ENCODE data around the gene MAGI1. TPM values are rescaled to one million over a fixed set of nuclear protein-coding genes. Genes with fewer than 3 reads are reported as not detected.
A peak's percentile ranks its signal among the peaks of the same experiment; 100 is the strongest.
"Not testable (repeated sequence)": the region's sequence is repeated elsewhere in the genome, so short reads cannot be mapped to it uniquely, and the experiment has no call there.

MAGI1 gene
- total RNA-seq, 1 donor from 2014 or later = 30.5 TPM

DNA sequence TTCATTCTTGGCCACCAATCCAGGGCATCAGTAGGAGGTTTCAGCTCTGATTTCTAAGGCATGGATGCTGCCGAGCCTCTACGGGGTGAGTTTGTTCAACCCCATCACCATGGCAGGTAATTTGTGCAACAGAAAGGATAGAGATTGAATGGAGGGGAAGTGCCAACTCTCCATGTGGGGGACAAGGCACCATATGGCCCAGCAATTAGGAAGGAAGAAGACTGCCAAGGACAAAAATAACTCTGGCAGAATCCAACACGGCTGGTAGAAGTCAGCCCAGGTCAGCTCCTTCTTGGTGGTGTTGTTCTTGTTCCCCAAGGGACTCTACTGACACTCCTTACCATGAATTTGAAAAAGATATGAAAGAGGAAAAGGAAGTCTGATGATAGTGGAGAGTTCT is 503.9 kb downstream of the MAGI1 start:
- DNase-seq (ENCODE audit: low read depth) = no peak

DNA sequence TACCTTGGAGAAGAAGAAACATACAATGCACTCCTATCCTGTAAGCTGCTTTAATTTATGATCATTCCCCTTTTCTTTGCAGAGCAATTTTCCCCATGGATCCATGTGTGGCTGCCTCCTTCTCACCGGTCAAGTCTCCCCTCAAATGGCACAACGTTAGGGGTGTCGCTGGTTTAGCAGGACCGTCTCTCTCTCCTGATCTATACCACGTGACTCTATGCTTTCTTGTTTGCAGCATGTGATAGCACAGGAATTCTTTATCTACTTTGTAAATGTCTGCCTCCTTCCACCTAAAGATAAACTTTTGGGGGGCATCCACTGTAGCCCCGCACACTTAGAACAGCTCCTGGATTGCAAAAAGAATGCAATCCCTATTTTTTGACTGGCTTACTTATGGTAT is 506.0 kb downstream of the MAGI1 start:
- DNase-seq (ENCODE audit: low read depth) = no peak

DNA sequence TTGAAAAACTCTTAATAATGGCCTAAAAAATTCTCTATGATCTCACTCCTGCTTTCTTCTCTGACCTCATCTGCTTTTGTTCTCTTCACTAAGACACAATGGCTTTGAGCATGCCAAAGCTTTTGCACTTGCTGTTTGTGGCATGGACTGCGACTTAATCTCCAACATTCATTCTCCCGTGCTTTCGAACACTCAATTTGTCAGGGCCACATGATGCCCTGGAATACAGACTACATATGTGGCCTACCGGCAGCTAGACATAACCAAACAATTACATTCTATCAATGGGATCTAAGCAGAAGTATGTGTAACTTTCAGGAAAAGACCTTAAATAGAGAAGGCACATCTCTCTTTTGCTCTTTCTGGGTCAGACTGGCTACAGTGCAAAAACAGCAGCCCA is 506.5 kb downstream of the MAGI1 start:
- no peak for DNase-seq (ENCODE audit: low read depth)

DNA sequence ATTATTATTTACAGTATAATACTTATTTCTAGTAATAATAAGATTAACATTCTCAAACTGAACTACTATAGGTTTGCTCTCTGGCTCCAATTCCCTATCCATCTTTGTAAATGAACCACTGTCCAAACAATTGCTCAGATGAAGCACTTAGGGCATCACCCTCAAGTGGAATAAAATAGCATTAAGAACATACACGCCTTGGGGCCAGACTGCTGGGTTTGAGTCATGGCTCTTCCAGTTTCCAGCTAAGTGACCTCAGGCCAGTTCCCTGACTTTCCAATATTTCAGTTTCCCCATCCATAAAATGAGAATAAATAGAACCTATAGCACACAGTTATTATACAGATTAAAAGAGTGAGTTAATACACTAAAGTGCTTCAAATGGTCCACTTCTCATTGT is 507.2 kb downstream of the MAGI1 start:
- peak; percentile 19 for DNase-seq (ENCODE audit: low read depth)

DNA sequence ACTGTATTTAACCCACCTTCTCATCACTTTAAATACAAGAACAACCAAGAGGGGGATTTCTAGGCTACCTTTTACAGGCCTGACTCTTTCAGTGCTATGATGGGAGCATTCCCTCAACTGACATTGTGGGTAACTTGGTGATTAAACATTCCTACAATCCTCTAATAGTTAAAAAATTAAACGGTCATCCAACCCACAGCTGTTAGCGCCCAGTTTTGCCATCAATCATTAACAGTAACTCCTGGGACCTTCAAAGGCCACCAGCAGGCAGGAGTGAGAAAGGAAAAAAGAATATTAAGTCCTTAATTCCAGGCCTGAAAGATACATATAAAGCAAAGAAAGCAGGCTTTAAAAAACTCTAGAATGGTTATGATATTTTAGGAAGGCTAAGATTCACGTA is 512.1 kb downstream of the MAGI1 start:
- DNase-seq (ENCODE audit: low read depth) = peak; percentile 91

DNA sequence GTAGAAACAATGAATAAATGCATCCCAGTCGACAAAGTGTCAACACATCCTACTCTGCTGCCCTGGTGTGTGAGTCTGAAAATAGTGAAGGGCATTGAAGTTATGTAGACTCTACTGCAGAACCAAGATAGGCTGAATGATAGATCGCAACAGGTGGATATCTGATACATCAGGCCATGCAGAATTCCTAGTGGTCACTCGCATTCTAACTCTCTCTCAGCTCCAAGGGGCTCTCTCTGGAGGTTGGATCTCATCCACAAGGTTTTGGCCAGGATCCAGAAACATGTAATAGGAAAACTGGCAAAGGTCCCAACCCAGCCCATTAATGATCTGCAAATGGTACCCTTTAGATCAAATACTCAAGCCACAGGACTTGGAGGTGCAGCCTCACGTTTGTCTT is 514.1 kb downstream of the MAGI1 start:
- DNase-seq (ENCODE audit: low read depth) = peak; percentile 18

DNA sequence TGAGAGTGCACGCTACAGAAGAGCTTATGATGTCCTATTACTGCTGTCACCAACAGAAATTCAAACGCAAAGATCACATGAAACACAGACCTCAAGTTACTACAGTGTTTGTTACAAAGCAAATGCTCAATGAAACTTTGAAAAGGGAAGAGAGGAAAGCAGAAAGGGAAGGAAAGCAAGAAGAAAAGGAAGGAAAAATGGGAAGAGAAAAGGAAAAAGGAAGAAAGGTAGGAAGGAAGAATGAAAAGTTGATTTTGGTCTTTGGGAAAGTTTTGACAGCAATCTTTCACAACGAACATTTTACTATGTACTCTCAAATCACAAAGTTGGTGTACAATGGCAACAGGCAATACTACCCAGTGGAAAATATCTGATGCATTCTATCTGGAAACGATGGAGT is 514.8 kb downstream of the MAGI1 start:
- no peak for DNase-seq (ENCODE audit: low read depth)

DNA sequence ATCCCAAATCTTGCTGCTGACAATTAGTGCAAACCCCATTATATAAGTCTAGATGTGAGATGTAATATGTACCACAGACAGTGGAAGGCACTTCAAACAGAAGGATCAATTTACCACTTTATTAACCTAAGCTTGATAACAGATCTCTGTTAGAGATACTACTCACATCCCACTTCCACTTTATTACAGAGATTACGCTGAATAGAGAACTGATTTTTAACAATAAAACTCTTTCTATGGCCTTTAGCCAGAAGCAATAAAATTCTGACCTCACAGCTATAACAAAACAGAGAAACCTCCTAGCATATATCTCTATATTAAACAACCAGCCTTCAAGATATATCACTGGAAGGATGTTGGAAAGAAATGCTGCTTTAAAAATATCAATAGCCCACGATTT is 517.7 kb downstream of the MAGI1 start:
- no peak for DNase-seq (ENCODE audit: low read depth)

DNA sequence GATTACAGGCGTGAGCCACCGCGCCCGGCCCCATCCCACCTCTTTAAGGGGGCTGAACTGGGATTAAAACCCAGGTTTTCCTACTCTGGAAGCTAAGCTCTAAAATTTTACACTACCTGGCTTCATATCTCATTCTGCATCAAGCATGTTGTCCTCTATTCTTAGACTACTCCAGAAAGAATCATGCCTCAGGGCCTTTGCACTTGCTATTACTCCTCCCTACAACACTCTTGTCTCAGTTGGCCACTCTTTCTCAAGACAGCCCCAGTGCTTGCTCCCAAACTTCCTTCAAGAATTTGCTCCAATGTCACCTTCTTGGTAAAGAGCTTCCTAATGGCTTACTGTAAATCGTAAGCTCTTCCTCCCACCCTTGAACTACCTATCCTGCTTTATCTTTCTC is 521.7 kb downstream of the MAGI1 start:
- no peak for DNase-seq (ENCODE audit: low read depth)

DNA sequence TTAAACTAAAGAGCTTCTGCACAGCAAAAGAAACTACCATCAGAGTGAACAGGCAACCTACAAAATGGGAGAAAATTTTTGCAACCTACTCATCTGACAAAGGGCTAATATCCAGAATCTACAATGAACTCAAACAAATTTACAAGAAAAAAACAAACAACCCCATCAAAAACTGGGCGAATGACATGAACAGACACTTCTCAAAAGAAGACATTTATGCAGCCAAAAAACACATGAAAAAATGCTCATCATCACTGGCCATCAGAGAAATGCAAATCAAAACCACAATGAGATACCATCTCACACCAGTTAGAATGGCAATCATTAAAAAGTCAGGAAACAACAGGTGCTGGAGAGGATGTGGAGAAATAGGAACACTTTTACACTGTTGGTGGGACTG is 524.4 kb downstream of the MAGI1 start:
- not testable (repeated sequence) for DNase-seq (ENCODE audit: low read depth)

DNA sequence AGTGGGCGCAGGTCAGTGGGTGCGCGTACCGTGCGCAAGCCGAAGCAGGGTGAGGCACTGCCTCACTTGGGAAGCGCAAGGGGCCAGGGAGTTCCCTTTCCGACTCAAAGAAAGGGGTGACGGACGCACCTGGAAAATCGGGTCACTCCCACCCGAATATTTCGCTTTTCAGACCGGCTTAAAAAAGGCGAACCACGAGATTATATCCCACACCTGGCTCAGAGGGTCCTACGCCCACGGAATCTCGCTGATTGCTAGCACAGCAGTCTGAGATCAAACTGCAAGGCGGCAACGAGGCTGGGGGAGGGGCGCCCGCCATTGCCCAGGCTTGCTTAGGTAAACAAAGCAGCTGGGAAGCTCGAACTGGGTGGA is 529.3 kb downstream of the MAGI1 start:
- DNase-seq (ENCODE audit: low read depth) = not testable (repeated sequence)

DNA sequence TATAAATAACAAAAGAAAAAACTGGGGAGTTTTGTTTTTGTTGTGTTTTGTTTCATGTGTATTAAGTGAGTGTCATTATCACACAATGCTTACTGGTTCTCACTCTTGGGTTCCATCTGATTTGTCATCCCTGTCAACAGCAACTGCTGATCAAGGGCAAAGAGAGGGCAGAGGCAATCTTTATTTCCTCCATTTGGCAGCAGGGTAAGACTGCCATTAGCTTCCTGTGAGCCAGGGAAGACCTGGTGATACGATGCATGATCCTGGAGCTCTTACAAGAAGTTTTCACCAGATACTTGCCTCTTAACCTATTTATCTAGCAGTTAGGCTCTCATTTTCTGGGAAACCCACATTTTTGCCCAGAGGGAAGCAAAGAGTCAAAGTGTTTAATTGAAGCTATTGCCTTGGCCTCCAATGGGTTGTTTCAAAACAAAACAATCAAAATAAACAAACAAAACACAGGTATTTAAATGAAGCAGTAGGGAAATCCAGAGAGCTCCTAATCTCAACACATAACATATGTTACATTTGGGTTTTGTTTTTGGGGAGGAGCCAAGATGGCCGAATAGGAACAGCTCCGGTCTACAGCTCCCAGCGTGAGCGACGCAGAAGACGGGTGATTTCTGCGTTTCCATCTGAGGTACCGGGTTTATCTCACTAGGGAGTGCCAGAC is 529.8 kb downstream of the MAGI1 start:
- DNase-seq (ENCODE audit: low read depth) = no peak

DNA sequence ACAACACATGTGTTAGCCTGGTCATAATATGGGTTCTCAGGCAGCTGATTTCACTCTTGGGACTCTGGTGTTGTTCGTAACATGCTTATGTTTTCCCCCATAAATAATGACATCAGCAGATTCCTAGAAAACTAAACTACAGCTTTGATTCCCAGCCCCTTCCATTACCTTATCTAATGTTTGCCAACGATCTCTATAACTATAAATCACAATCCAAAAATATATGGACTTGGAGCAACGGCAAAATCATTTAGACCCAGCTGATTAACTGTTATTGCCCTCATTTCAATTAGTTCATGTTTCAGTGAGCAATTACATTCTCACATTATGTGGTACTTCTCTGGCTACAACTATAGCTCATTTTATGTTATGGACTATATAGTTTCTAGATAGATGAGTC is 531.3 kb downstream of the MAGI1 start:
- DNase-seq (ENCODE audit: low read depth) = no peak

DNA sequence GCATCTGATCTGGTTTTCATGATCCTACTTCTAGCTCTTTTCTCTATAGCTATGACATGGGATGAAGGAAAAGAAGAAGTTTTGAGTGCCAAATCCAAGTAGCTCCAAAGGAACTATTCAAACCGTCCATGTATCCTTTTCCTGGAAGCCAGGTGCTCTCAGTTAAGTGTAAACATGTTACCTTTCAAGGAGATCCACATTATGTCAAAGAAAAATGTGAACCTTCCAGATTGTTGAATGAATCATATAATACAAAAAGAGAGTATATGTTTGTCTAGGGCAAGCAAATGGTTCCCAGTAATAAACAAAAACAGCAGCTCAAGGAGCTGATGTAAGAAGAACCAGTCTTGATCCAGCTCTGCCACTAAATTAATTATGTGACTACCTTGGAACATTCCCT is 534.9 kb downstream of the MAGI1 start:
- no peak for DNase-seq (ENCODE audit: low read depth)

DNA sequence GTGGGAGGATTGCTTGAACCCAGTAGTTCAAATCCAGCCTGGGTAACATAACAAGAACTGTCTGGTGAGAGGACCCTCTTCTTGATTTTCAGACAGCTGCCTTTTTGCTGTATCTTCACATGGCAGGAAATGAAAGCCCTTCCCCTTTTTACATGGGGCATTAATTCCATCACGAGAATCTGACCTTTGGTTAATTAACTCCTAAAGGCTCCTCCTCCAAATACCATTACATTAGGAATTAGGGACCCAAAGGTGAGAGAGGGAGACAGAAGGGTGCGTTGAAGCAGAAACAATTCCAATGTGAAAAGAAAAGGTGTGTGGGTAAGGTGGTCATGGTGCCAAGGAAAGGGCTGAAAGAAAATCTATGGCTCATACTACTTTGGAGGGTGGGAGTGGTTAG is 536.2 kb downstream of the MAGI1 start:
- peak; percentile 11 for DNase-seq (ENCODE audit: low read depth)

DNA sequence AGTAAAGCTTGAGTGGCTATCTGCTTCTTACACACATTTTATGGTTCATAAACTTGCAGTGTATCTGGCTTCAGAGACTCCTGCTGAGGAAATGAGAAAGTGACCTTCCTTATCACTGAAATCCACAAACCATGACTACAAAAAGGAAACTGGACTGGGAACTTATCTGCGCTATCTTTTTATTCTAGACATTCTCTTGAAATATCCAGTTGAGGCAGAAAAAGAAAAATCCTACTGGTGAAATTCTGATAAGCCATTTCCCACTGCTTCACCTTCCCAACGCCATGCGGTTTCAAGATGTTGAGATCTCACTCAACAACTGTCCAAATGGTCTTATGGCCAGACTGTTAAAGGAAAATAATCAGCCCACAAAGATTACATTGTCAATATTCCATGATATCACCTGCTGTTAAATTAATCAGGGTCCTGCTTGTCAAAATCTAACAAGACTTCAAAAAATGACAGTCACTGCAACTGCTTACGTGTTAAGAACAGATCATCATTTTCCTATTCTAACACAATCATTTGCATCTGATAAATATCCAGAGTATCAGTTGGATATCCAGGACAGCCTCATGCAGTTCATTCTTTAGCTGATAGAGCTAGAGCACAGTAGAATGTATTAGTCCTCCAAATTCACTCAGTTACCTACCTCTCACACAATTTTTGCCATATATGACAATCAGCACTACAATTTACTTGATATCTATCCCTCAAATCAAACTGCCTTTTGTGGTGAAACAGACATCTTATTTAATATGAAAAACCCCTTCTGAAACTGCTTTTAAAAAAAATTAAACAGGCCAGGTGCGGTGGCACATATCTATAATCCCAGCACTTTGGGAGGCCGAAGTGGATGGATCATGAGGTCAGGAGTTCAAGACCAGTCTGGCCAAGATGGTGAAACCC is 538.1 kb downstream of the MAGI1 start:
- no peak for DNase-seq (ENCODE audit: low read depth)

DNA sequence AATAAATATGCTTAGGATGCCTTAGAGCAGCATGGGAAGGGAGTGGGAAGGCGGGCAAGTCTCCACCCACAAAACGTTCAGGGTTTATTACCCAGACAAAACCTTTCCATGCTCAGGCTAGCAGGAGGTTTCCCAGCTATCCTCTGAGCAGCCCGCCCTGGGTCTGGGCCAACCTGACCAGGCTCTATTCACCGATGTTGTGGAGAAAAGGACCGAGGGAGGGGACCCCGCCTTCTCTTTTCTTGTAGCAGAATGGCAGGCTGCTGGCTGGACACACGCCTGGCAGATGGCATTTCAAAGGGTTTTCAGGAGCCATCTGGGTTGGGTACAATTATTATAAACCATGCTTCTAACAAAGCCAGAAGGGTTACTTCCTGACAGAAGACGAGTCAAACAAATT is 540.9 kb downstream of the MAGI1 start:
- no peak for DNase-seq (ENCODE audit: low read depth)

DNA sequence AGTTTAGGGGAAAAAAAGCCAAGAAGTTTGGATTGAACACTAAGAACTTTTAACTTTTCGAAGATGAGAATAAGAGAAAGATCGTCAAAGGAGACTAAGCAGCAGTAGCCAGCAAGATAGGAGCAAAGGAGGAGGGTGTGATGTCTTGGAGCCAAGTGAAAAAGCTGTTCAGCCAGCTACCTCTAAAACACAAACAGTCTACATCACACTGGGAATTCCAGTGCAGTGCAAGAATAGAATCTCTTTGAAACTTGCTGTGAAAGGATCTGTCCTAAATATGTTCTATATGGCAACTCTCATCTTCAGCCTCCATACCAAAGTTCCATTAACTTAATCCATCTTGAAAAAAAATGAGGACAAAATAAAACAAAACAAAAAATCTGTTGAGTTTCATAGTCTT is 541.5 kb downstream of the MAGI1 start:
- DNase-seq (ENCODE audit: low read depth) = no peak

DNA sequence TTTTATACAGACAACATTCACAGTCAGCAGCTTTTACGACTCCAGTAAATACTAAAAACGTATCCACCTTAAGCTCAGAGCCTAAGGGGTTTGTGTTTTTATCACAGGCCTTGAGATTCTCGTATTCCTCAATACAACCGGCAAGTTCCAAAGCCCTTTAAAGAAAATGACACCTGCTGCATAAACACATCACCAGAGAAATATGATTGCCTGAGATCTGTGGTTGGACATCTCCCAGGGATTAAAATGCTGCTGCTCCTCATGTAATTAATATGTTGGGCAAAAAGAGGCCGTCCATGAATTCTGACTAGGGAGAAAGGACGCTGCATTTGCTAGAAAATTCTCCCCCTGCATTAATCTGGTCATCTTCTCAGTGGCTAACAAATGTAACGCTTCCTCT is 544.8 kb downstream of the MAGI1 start:
- no peak for DNase-seq (ENCODE audit: low read depth)

DNA sequence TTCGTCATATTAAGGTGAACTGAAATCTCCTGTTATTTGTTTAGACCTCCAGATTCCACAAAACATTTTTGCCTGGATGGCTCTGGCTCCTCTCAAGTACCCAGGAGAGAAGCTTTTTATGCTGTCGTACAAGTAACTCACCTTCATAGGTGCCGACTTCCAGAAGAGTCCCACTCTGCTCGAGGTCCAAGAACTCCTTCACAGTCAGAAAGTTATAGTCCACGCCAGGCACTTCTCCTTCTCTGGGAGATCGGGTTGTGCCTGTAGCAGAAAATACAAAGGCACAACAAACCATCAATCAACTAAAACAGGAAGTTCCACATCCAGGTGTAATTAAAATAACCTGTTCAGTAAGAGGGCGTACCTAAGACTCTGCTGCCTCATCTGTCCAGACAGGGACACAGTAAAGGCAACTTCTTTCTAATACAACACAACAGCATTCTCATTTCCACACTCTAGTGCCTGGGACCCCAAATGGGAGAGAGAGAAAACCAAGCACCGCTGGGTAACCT is 545.3 kb downstream of the MAGI1 start:
- DNase-seq (ENCODE audit: low read depth) = no peak

DNA sequence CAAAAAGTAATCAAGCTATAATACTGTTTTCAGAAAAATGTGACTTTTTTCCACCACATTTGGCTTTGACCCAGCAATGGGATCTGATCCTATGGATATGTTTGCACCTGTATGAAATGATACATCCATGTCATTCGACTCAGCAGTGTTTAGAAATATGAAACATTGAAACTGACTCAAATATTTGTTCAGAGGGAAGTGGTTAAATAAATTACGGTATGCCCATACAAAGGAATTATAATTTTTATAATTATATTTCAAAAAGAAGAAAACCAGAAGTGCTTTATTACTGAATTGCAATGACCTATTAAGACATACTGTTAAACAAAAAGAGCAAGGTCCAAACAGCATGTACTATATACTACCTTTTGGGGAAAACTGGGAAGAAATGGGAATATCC is 546.5 kb downstream of the MAGI1 start:
- no peak for DNase-seq (ENCODE audit: low read depth)

DNA sequence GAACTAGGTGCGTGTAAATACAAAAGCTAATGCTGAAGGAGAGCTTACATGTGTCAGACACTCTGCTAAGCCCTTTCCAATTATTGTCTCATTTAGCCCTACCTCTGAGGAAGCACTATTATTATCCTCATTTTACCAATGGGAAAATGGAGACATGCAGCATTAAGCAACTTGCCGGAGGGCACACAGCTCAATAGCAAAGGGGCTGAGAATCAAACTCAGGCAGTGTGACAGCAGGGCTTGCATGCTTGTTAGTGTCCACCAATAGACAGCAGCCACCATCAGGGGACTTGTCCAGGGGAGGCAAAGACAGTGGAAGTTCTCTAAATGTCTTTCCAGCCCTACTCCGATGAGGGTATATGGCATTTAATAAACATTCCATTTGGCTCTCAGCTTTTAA is 548.6 kb downstream of the MAGI1 start:
- no peak for DNase-seq (ENCODE audit: low read depth)

DNA sequence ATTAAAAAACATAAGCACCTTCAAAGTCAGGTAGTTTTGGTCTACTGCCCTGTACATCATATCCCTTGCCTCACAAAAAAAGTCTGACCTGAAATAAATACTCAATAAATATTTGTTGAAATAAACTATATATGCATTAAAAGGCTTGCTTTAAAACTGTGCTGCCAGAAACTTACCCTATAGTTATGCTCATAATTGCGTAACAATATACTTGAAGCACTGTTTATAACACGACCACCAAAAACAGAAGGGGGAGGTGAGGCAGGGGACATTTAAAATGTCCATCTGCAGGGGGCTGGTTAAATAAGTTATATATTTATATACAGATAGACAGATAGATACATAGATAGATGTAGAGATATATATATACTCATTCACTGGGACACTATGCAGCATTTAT is 549.5 kb downstream of the MAGI1 start:
- no peak for DNase-seq (ENCODE audit: low read depth)
